HG03066 (cell line): ENCODE data around the gene OMP.

Source experiments
- ATAC-seq: cut with Tn5 transposase; IDR thresholded peaks from one replicate; pipeline ENCODE4 v1.9.1; 2021; ENCODE audit warnings: low read depth; ENCODE audit not compliant: unreplicated experiment

OMP gene

GRCh38 chr11:77135069-77135468 is 32.4 kb downstream of the OMP start:
- ATAC-seq: no peak

DNA sequence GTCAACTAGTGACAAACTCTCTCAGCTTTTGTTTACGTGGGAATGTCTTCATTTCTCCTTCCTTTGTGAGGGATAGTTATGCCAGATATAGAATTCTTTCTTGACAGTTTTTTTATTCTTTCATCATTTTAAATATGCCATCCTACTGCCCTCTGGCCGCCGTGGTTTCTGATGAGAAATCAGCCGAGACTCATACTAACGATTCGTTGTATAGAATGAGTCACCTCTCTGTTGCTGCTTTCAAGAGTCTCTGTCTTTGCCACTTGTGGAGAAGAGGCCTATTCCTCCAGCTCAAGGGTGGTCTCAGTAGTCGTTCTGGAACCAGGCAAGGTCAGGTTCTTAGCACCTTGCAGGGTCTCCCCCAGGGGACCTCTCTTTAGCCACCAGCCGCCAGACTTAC is 33.4 kb downstream of the OMP start:
- no peak for ATAC-seq

GRCh38 chr11:77136784-77137420 is 34.3 kb downstream of the OMP start:
- no peak for ATAC-seq

- no peak for ATAC-seq
Observed at GRCh38 chr11:77137421-77137820, 34.8 kb downstream of the OMP start.

- ATAC-seq: no peak
Observed at GRCh38 chr11:77138106-77138649, 35.5 kb downstream of the OMP start.

GRCh38 chr11:77139201-77139600 is 36.6 kb downstream of the OMP start:
- no peak for ATAC-seq

GRCh38 chr11:77140231-77140851 is 37.7 kb downstream of the OMP start:
- no peak for ATAC-seq

- ATAC-seq: no peak
Observed at GRCh38 chr11:77141034-77141433, 38.4 kb downstream of the OMP start.

DNA sequence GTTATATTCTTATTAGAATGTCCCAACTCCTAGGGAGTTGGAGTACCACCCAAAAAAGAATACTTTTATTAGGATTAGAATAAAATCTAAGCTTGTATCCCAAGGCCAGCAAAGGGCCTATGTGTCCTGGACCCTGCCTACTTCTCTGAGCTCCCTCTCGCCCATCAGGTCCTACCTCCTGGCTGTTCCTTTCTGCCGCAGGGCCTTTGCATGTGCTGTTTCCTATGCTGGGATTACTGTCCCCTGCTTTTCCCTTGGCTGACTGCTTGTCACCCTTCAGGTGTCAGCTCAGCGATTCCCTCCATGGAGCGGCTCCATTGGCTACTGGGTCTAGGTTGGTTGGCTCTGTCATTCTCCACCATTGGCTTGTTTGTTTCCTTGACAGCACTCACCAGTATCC is 38.8 kb downstream of the OMP start:
- no peak for ATAC-seq

GRCh38 chr11:77142091-77142975 is 39.7 kb downstream of the OMP start:
- ATAC-seq: no peak

GRCh38 chr11:77143405-77144020 is 40.9 kb downstream of the OMP start:
- no peak for ATAC-seq

GRCh38 chr11:77144196-77144856 is 41.7 kb downstream of the OMP start:
- ATAC-seq: no peak

DNA sequence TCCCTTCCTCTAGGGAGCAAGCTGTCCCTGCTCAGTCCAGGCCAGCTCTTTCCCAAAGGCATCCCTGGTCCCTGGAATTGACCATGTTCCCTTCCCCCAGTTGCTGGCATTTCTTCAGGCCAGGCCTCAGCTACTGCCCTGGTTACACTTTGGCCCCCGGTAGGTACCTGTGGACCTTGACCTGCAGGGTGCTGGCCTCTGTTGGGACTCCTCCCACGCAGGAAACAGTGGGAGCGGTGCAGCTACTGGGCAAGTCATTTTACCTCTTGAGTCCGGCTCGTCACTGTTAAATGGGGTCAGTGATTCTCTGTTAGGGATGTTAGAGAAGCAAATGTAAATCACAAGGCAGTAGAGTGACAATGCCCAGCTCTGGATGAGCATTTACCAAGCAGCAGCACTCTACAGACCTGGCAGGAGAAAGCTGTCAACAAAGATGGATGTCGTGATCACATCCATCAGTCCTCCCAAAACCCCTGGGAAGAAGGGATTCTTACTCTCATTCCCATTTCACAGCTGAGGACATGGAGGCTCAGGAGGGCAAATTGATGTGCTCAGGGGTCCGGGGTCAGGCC is 42.3 kb downstream of the OMP start:
- no peak for ATAC-seq

- ATAC-seq: no peak
Observed at GRCh38 chr11:77146261-77147035, 43.8 kb downstream of the OMP start.

- no peak for ATAC-seq
Observed at GRCh38 chr11:77147036-77147315, 44.3 kb downstream of the OMP start.

GRCh38 chr11:77147668-77148321 is 45.2 kb downstream of the OMP start:
- ATAC-seq: no peak

DNA sequence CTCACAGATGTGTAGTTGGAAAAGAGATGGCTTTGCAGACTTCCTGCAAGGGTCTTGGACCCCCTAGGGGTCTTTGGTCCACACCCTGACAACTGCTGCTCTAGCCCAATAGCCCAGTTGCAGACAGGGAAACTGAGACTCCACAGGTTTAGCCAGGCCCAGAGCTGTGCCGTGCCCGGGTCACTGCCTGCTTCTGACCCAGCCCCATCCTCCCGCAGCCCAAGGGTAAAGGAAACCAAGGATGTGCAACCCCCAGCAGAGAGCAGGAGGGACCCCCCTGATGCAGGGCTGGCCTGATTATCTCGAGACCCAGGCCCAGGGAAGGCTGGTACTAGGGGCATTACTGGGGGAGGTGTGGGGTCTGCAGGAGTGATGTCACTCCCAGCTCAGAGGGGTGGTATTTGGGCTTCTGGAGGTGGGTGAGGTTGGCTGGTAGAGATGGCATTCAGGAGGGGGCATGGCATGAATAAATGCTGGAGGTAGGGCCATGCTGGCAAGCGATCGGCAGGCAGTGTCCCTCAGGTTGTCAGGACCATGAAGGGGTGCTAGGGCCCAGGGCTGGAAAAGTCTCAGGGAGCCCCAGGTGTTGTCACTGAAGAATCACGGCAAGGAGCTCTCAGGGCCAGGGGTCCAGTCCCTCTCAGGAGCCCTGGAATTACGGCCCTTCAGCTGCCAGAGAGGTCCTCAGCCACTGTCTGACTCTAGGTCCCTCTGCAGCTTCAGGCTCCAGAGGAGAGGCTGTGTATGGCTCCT is 46.5 kb downstream of the OMP start:
- no peak for ATAC-seq

GRCh38 chr11:77149716-77150392 is 47.2 kb downstream of the OMP start:
- no peak for ATAC-seq
